ENCODE data around the gene SULT1B1. TPM values are rescaled to one million over a fixed set of nuclear protein-coding genes. Genes with fewer than 3 reads are reported as not detected.

The SULT1B1 gene
- 100 to 1,000 TPM; 115 to 306 (median 224) TPM for total RNA-seq
- long read RNA-seq, donor 1, full-length matches to known transcripts: 2 of 15 reads
- long read RNA-seq, donor 1, partial matches to known transcripts: 13 of 15 reads
- long read RNA-seq, donor 1, other reads (novel, unspliced or antisense): 0 of 15 reads
- long read RNA-seq, donor 2, full-length matches to known transcripts: 5 of 7 reads
- long read RNA-seq, donor 2, partial matches to known transcripts: 0 of 7 reads
- long read RNA-seq, donor 2, other reads (novel, unspliced or antisense): 2 of 7 reads

GRCh38 chr4:69760455-69760854 lies at the start of gene SULT1B1:
Gene SULT1B1, minus strand, starts transcription at chr4:69760620. Its CDS starts 5,403 bp downstream, at chr4:69755217.
- Histone ChIP-seq H3K36me3 (ENCODE audit: low read depth) (no peaks in the 10 kb centered on the region), H3K4me3 (no peak within 1 kb of the TSS), H3K4me1 (ENCODE audit: low read depth) (peaks cover 15% of the 10 kb centered on the region), H3K9me3 (no peaks in the 10 kb centered on the region)
- peak; percentile 33 to 85 (median 54) for DNase-seq
- ATAC-seq: peak; percentile 95
- intact Hi-C loops (cut with DNase I, micrococcal nuclease): no loop called here
- TF ChIP-seq CTCF (IDR thresholded peaks at IDR 0.05): no peak

GRCh38 chr4:69800599-69800998 lies 40.2 kb upstream of the SULT1B1 start:
- no peaks in the 10 kb centered on the region for H3K4me1 ChIP-seq (ENCODE audit: low read depth)
- no peaks in the 10 kb centered on the region for H3K9me3 ChIP-seq
- intact Hi-C loops (cut with DNase I, micrococcal nuclease): no loop called here
- H3K36me3 ChIP-seq (ENCODE audit: low read depth): no peaks in the 10 kb centered on the region
- TF ChIP-seq CTCF (IDR thresholded peaks at IDR 0.05): no peak
- no peak for DNase-seq
- no peak overlapping the region for H3K4me3 ChIP-seq
- no peak for ATAC-seq

DNA sequence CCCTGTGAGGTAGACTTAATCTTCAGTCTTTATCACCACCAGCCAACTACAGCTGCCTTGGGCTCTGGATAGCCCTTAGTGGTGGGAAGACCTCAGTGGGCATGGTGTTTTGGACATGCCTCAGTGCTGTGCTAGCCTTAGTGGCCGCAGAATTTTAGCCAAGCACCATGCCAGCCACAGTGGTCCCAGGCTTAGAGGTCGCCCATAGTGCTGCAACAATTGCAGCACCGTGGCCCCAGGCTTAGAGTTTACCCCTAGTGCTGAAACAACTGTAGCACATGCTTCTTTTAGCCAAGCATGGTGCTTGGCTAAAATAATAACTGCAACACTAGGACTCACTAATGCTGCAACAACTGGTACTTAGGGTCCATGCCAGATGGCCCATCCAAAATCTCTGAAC lies 38.9 kb upstream of the SULT1B1 start:
- H3K4me3 ChIP-seq: no peak overlapping the region
- no peaks in the 10 kb centered on the region for H3K36me3 ChIP-seq (ENCODE audit: low read depth)
- intact Hi-C loops (cut with DNase I, micrococcal nuclease): no loop called here
- no peak for TF ChIP-seq CTCF (IDR thresholded peaks at IDR 0.05)
- DNase-seq: no peak
- H3K4me1 ChIP-seq (ENCODE audit: low read depth): no peaks in the 10 kb centered on the region
- no peak for ATAC-seq
- no peaks in the 10 kb centered on the region for H3K9me3 ChIP-seq

DNA sequence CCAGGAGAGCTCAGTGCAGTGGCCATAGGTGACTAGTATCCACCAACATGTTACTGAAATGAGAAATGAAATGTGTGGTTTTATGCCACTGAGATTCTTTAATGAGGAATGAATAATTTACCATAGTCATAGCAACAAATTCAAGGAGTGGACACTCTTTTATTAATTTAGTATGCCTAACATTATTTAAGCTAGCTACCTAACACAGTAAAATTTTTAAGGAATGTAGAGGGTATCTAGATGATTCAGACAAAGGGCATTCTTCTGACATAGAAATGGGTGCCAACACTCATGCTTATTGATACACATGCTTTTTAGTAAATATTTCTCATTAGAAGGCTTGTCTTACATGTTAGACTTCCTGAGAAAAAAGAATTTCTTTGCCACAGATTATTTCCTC lies 33.3 kb upstream of the SULT1B1 start:
- ATAC-seq (no peak), DNase-seq (no peak)
- no peaks in the 10 kb centered on the region for H3K9me3 ChIP-seq
- intact Hi-C loops (cut with DNase I, micrococcal nuclease): no loop called here
- H3K4me3 ChIP-seq: no peak overlapping the region
- H3K36me3 ChIP-seq (ENCODE audit: low read depth): no peaks in the 10 kb centered on the region
- H3K4me1 ChIP-seq (ENCODE audit: low read depth): no peaks in the 10 kb centered on the region
- TF ChIP-seq CTCF (IDR thresholded peaks at IDR 0.05): no peak

DNA sequence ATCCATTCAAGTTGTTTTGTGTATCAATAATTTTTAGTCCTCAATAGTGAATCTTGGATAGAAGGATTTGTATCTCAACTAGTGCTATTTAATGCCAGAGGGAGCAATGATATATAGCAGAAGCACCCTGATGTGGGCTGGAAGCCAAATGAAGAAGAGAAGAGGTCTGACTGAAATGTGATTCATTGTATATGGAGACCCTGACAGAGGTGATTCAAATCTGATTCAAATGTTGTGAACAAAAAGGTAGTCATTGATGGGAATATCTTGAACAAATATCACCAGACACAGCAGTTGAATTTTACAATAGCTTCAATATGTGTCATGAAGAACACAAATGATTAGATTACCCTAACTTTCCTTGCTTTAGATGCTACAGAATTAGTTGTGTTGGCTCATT lies 27.5 kb upstream of the SULT1B1 start:
- DNase-seq: no peak
- Histone ChIP-seq H3K9me3 (no peaks in the 10 kb centered on the region), H3K36me3 (ENCODE audit: low read depth) (no peaks in the 10 kb centered on the region), H3K4me1 (ENCODE audit: low read depth) (no peaks in the 10 kb centered on the region), H3K4me3 (no peak overlapping the region)
- no peak for TF ChIP-seq CTCF (IDR thresholded peaks at IDR 0.05)
- intact Hi-C loops (cut with DNase I, micrococcal nuclease): no loop called here
- no peak for ATAC-seq

- ATAC-seq (no peak), DNase-seq (no peak)
- Histone ChIP-seq H3K9me3 (no peaks in the 10 kb centered on the region), H3K4me3 (no peak overlapping the region), H3K36me3 (ENCODE audit: low read depth) (no peaks in the 10 kb centered on the region), H3K4me1 (ENCODE audit: low read depth) (no peaks in the 10 kb centered on the region)
- no peak for TF ChIP-seq CTCF (IDR thresholded peaks at IDR 0.05)
- intact Hi-C loops (cut with DNase I, micrococcal nuclease): no loop called here
Measured at GRCh38 chr4:69786547-69786946, 26.1 kb upstream of the SULT1B1 start.
